MM.1S (cell line): ENCODE results near the gene TSC2.

Source experiments
- CTCF ChIP-seq: fragments of 300-600 bp; sonication (generic); IDR thresholded peaks from 2 replicates; pipeline ENCODE4 v1.5.1; 2016; ENCODE audit warnings: antibody characterized with exemption, low read length, mixed read lengths
- EZH2 ChIP-seq: fragments of 300-600 bp; sonication (generic); optimal IDR thresholded peaks from 2 replicates; pipeline ENCODE3; 2017; ENCODE audit warnings: low read depth, mild to moderate bottlenecking, antibody characterized with exemption, low read length, mixed read lengths
- EZH2phosphoT487 ChIP-seq: fragments of 300-600 bp; sonication (generic); IDR thresholded peaks from 2 replicates; pipeline ENCODE4 v1.6.1; 2018; ENCODE audit warnings: antibody characterized with exemption, low read length

GRCh38 chr16:2089706-2090480 lies 42.1 kb downstream of the TSC2 start:
- TF ChIP-seq EZH2: no peak
- TF ChIP-seq CTCF: no peak
- no peak for TF ChIP-seq EZH2phosphoT487
